ENCODE data around the gene HP.

GRCh38 chr16:72109966-72110530 is 55.7 kb downstream of the HP start:
- TF ChIP-seq CTCF (conservative IDR thresholded peaks at IDR 0.05; ENCODE audit: low read length) (no peak), EZH2phosphoT487 (IDR thresholded peaks at IDR 0.05; ENCODE audit: borderline replicate concordance) (no peak)

All from Loucy (cell line).